SK-N-MC (cell line): Measurements from ENCODE around the gene WDR17.

Source experiments
- EZH2 ChIP-seq: fragments of 200-600 bp; sonication (generic); IDR thresholded peaks from one replicate; pipeline ENCODE4 v1.6.1; 2017; ENCODE audit warnings: antibody characterized with exemption
- POLR2AphosphoS5 ChIP-seq: IDR thresholded peaks from 2 replicates; pipeline ENCODE4 v1.6.1; 2012; ENCODE audit warnings: mild to moderate bottlenecking, low read depth, low read length, borderline replicate concordance

- TF ChIP-seq EZH2 (no peak), POLR2AphosphoS5 (no peak)
Measured at GRCh38 chr4:176142253-176142652, 76.6 kb downstream of the WDR17 start.
